Measurements from ENCODE around the gene TMEM217. TPM values are rescaled to one million over a fixed set of nuclear protein-coding genes. Genes with fewer than 3 reads are reported as not detected.

Gene TMEM217
- total RNA-seq, 1 donor from 2014 or later, result 1.4 TPM

DNA sequence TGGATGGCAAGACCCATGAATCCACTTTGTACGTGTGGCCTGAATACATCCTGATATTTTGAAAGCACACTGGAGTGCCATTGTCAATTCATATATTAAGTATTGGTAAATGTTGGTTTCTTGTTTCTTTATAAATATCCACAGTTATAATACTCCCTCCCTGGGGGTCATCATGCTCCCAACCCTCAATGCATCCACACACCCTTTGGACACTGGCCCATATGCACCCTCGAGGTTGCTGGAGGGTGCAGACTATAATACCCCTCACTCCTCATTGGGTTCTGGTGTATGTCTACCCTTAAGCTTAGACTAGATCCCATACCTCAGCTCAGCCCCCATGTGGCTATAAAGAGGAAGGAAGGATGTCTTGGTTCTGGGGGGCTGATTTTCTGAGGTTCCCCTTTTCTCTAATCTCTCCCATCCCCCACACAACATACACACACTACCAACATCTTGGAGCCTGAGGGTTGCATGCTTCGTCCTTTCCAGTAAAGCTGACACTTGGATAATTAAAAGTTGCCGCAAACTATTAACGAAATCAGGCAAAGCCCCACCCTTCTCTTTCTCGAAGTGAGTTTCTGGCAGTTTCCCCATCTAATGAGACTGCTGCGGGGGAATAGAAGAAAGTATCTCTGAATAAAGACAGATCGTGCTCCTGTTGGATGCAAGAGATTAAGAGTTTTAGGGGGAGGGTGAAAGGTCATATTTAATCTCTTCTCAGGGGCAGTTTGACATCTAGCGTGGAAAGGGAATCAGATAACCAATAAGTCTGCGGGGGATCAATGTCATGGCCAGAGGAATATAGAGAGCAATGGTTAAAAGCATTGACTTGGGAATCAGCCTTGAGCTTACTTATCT is 80.6 kb downstream of the TMEM217 start:
- no peaks in the 10 kb centered on the region for H3K27me3 Mint-ChIP-seq
- H3K4me1 Mint-ChIP-seq (ENCODE audit: low read depth), result peaks cover 2% of the 10 kb centered on the region
- peaks cover 14% of the 10 kb centered on the region for H3K36me3 Mint-ChIP-seq (ENCODE audit: insufficient read depth)
- no peak overlapping the region for H3K27ac Mint-ChIP-seq
- TF ChIP-seq, protein P1, sequence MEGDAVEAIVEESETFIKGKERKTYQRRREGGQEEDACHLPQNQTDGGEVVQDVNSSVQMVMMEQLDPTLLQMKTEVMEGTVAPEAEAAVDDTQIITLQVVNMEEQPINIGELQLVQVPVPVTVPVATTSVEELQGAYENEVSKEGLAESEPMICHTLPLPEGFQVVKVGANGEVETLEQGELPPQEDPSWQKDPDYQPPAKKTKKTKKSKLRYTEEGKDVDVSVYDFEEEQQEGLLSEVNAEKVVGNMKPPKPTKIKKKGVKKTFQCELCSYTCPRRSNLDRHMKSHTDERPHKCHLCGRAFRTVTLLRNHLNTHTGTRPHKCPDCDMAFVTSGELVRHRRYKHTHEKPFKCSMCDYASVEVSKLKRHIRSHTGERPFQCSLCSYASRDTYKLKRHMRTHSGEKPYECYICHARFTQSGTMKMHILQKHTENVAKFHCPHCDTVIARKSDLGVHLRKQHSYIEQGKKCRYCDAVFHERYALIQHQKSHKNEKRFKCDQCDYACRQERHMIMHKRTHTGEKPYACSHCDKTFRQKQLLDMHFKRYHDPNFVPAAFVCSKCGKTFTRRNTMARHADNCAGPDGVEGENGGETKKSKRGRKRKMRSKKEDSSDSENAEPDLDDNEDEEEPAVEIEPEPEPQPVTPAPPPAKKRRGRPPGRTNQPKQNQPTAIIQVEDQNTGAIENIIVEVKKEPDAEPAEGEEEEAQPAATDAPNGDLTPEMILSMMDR (IDR thresholded peaks at IDR 0.05; ENCODE audit: unreplicated experiment), result no peak
- no peaks in the 10 kb centered on the region for H3K9me3 Mint-ChIP-seq (ENCODE audit: low read depth)
- no peak for DNase-seq (ENCODE audit: low spot score, unreplicated experiment)
- H3K4me3 Mint-ChIP-seq (ENCODE audit: low read depth), result no peak overlapping the region

DNA sequence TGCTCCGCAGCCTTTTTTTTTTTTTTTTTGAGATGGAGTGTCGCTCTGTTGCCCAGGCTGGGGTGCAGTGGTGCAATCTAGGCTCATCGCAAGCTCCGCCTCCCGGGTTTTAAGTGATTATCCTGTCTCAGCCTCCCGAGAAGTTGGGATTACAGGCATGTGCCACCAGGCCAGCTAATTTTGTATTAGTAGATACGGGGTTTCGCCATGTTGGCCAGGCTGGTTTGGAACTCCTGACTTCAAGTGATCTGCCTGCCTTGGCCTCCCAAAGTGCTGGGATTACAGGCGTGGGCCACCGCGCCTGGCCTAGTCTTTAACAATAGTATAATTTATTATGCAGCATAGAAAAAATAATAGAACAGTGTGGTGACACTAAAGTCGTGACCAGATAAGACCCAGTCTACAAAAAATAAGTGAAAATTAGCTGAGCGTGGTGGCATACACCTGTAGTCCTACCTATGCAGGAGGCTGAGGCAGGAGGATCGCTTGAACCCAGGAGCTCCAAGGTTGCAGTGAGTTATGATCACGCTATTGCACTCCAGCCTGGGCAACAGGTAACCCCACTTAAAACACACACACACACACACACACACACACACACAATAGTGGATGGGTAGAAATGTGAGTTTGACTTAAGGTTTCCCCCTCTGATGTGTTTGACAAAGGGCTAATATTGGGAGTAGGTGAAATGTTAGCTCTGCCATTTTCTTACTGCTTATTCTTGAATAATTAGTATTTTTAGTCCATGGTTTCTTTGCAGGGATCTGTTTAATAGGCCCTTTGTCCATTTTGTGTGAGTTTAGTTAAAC is 81.5 kb downstream of the TMEM217 start:
- Mint-ChIP-seq H3K27me3 (no peaks in the 10 kb centered on the region), H3K4me1 (ENCODE audit: low read depth) (peaks cover 11% of the 10 kb centered on the region), H3K27ac (no peak overlapping the region), H3K9me3 (ENCODE audit: low read depth) (no peaks in the 10 kb centered on the region), H3K36me3 (ENCODE audit: insufficient read depth) (peaks cover 14% of the 10 kb centered on the region), H3K4me3 (ENCODE audit: low read depth) (no peak overlapping the region)
- no peak for DNase-seq (ENCODE audit: low spot score, unreplicated experiment)
- TF ChIP-seq, protein P1 (IDR thresholded peaks at IDR 0.05; ENCODE audit: unreplicated experiment), result no peak

- Mint-ChIP-seq H3K4me3 (ENCODE audit: low read depth) (no peak overlapping the region), H3K27me3 (no peaks in the 10 kb centered on the region), H3K36me3 (ENCODE audit: insufficient read depth) (peaks cover 14% of the 10 kb centered on the region)
Observed at GRCh38 chr6:37175332-37176267, 82.3 kb downstream of the TMEM217 start.

DNA sequence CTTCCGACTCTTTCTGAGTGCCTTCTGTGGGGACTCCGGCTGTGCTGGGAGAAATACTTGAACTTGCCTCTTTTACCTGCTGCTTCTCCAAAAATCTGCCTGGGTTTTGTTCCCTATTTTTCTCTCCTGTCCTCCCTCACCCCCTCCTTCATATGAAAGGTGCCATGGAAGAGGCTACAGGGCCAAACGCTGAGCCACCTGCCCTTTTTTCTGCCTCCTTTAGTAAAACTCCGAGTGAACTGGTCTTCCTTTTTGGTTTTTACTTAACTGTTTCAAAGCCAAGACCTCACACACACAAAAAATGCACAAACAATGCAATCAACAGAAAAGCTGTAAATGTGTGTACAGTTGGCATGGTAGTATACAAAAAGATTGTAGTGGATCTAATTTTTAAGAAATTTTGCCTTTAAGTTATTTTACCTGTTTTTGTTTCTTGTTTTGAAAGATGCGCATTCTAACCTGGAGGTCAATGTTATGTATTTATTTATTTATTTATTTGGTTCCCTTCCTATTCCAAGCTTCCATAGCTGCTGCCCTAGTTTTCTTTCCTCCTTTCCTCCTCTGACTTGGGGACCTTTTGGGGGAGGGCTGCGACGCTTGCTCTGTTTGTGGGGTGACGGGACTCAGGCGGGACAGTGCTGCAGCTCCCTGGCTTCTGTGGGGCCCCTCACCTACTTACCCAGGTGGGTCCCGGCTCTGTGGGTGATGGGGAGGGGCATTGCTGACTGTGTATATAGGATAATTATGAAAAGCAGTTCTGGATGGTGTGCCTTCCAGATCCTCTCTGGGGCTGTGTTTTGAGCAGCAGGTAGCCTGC is 83.2 kb downstream of the TMEM217 start:
- H3K9me3 Mint-ChIP-seq (ENCODE audit: low read depth), result no peaks in the 10 kb centered on the region
- H3K27ac Mint-ChIP-seq, result no peak overlapping the region
- DNase-seq (ENCODE audit: low spot score, unreplicated experiment), result no peak
- H3K4me3 Mint-ChIP-seq (ENCODE audit: low read depth), result no peak overlapping the region
- H3K36me3 Mint-ChIP-seq (ENCODE audit: insufficient read depth), result peaks cover 14% of the 10 kb centered on the region
- H3K27me3 Mint-ChIP-seq, result no peaks in the 10 kb centered on the region
- peaks cover 15% of the 10 kb centered on the region for H3K4me1 Mint-ChIP-seq (ENCODE audit: low read depth)
- TF ChIP-seq, protein P1 (IDR thresholded peaks at IDR 0.05; ENCODE audit: unreplicated experiment), result no peak

More at GRCh38 chr6:37175332-37176267, 82.3 kb downstream of the TMEM217 start:
- H3K4me1 Mint-ChIP-seq (ENCODE audit: low read depth), result peaks cover 15% of the 10 kb centered on the region
- TF ChIP-seq, protein P1 (IDR thresholded peaks at IDR 0.05; ENCODE audit: unreplicated experiment), result no peak
- H3K9me3 Mint-ChIP-seq (ENCODE audit: low read depth), result no peaks in the 10 kb centered on the region
- no peak for DNase-seq (ENCODE audit: low spot score, unreplicated experiment)
- H3K27ac Mint-ChIP-seq, result no peak overlapping the region
